SK-N-SH treated with all-trans-retinoic acid at 6 μM for 48 hours (cell line): ENCODE measurements around the gene PHF2.

ENCODE experiments used
- ATAC-seq: fragments of 200-7000 bp; cut with Tn5 transposase; 3 replicates; pipeline ENCODE4 v1.9.1; 2020; ENCODE audit warnings: mild to moderate bottlenecking, moderate library complexity
- ARNTL ChIP-seq: fragments of 450-650 bp; formaldehyde crosslinking; IDR thresholded peaks from 2 replicates; pipeline ENCODE4 v1.5.0; 2020; ENCODE audit warnings: low read depth, mild to moderate bottlenecking, moderate library complexity, borderline replicate concordance
- BACH2 ChIP-seq: fragments of 250-450 bp; sonication (Bioruptor Pico); IDR thresholded peaks from 2 replicates; pipeline ENCODE4 v1.9.0; 2021; ENCODE audit warnings: mild to moderate bottlenecking, borderline replicate concordance
- CREB5 ChIP-seq: fragments of 250-450 bp; sonication (Bioruptor Pico); IDR thresholded peaks from 2 replicates; pipeline ENCODE4 v1.5.1; 2020; ENCODE audit warnings: low read depth, mild to moderate bottlenecking, moderate library complexity
- CSDC2 ChIP-seq: fragments of 250-450 bp; sonication (Bioruptor Pico); IDR thresholded peaks from 2 replicates; pipeline ENCODE4 v1.5.0; 2020; ENCODE audit warnings: mild to moderate bottlenecking, moderate library complexity
- CSRNP3 ChIP-seq: fragments of 250-450 bp; sonication (Bioruptor Pico); IDR thresholded peaks from 2 replicates; pipeline ENCODE4 v1.5.1; 2021; ENCODE audit warnings: mild to moderate bottlenecking, moderate library complexity
- ESRRG ChIP-seq: fragments of 250-450 bp; sonication (Bioruptor Pico); IDR thresholded peaks from 2 replicates; pipeline ENCODE4 v1.6.1; 2021; ENCODE audit warnings: mild to moderate bottlenecking
- ISL1 ChIP-seq: fragments of 250-450 bp; sonication (Bioruptor Pico); IDR thresholded peaks from 2 replicates; pipeline ENCODE4 v2.1.2; 2022; ENCODE audit warnings: mild to moderate bottlenecking, moderate library complexity
- OSR1 ChIP-seq: fragments of 250-450 bp; sonication (Bioruptor Pico); IDR thresholded peaks from 2 replicates; pipeline ENCODE4 v1.8.0; 2022; ENCODE audit warnings: moderate library complexity, mild to moderate bottlenecking, inconsistent platforms
- PATZ1 ChIP-seq: fragments of 250-450 bp; sonication (Bioruptor Pico); IDR thresholded peaks from 2 replicates; pipeline ENCODE4 v1.8.0; 2020; ENCODE audit warnings: mild to moderate bottlenecking, moderate library complexity, borderline replicate concordance
- POU6F1 ChIP-seq: fragments of 250-450 bp; sonication (Bioruptor Pico); IDR thresholded peaks from 2 replicates; pipeline ENCODE4 v1.8.0; 2021; ENCODE audit warnings: low read depth, mild to moderate bottlenecking, moderate library complexity, borderline replicate concordance
- PPARA ChIP-seq: fragments of 250-450 bp; sonication (Bioruptor Pico); IDR thresholded peaks from 2 replicates; pipeline ENCODE4 v1.5.0; 2020; ENCODE audit warnings: mild to moderate bottlenecking, borderline replicate concordance
- RARB ChIP-seq: fragments of 250-450 bp; sonication (Bioruptor Pico); IDR thresholded peaks from 2 replicates; pipeline ENCODE4 v1.8.0; 2021; ENCODE audit warnings: mild to moderate bottlenecking, moderate library complexity
- SNAI2 ChIP-seq: fragments of 250-450 bp; sonication (Bioruptor Pico); IDR thresholded peaks from 2 replicates; pipeline ENCODE4 v1.5.0; 2020; ENCODE audit warnings: mild to moderate bottlenecking, moderate library complexity
- TCF4 ChIP-seq: fragments of 250-450 bp; sonication (Bioruptor Pico); IDR thresholded peaks from 2 replicates; pipeline ENCODE4 v1.8.0; 2021; ENCODE audit warnings: mild to moderate bottlenecking, moderate library complexity, borderline replicate concordance
- TOX ChIP-seq: fragments of 250-450 bp; sonication (Bioruptor Pico); IDR thresholded peaks from 2 replicates; pipeline ENCODE4 v1.8.0; 2021; ENCODE audit warnings: mild to moderate bottlenecking, moderate library complexity, borderline replicate concordance
- TSHZ2 ChIP-seq: fragments of 250-450 bp; sonication (Bioruptor Pico); IDR thresholded peaks from 2 replicates; pipeline ENCODE4 v1.5.0; 2020; ENCODE audit warnings: mild to moderate bottlenecking, moderate library complexity
- ZC3H10 ChIP-seq: fragments of 250-450 bp; sonication (Bioruptor Pico); IDR thresholded peaks from 2 replicates; pipeline ENCODE4 v1.5.1; 2021; ENCODE audit warnings: mild to moderate bottlenecking, moderate library complexity
- ZFP3 ChIP-seq: fragments of 250-450 bp; sonication (Bioruptor Pico); IDR thresholded peaks from 2 replicates; pipeline ENCODE4 v1.5.0; 2020; ENCODE audit warnings: mild to moderate bottlenecking, moderate library complexity
- ZFP30 ChIP-seq: fragments of 450-650 bp; formaldehyde crosslinking; IDR thresholded peaks from 2 replicates; pipeline ENCODE4 v1.5.0; 2022; ENCODE audit warnings: mild to moderate bottlenecking, moderate library complexity
- ZNF8 ChIP-seq: fragments of 450-650 bp; formaldehyde crosslinking; IDR thresholded peaks from 2 replicates; pipeline ENCODE4 v1.5.0; 2020; ENCODE audit warnings: mild to moderate bottlenecking, moderate library complexity

PHF2 gene

GRCh38 chr9:93677641-93678136 lies 101.3 kb downstream of the PHF2 start:
- TF ChIP-seq ZNF8 (CRISPR knock-in tag) (no peak), PATZ1 (CRISPR knock-in tag) (no peak), ESRRG (no peak), ARNTL (no peak), CREB5 (CRISPR knock-in tag) (no peak), BACH2 (no peak), TCF4 (CRISPR knock-in tag) (no peak), CSRNP3 (CRISPR knock-in tag) (no peak)
- no peak for ATAC-seq

GRCh38 chr9:93678199-93679019 lies 102.0 kb downstream of the PHF2 start:
- ATAC-seq: no peak
- TF ChIP-seq ISL1 (CRISPR knock-in tag) (no peak), PPARA (CRISPR knock-in tag) (no peak), BACH2 (no peak), TSHZ2 (no peak), ZNF8 (CRISPR knock-in tag) (no peak), ZC3H10 (CRISPR knock-in tag) (no peak), ZFP30 (CRISPR knock-in tag) (no peak), TOX (CRISPR knock-in tag) (no peak), ARNTL (no peak)

- no peak for ATAC-seq
- no peak for TF ChIP-seq RARB
- TF ChIP-seq TCF4 (CRISPR knock-in tag): no peak
- no peak for TF ChIP-seq OSR1 (CRISPR knock-in tag)
- TF ChIP-seq ESRRG: no peak
- no peak for TF ChIP-seq ZFP30 (CRISPR knock-in tag)
- TF ChIP-seq CREB5 (CRISPR knock-in tag): no peak
- TF ChIP-seq SNAI2: no peak
- no peak for TF ChIP-seq CSDC2
- TF ChIP-seq ZC3H10 (CRISPR knock-in tag): no peak
- no peak for TF ChIP-seq TSHZ2
- no peak for TF ChIP-seq ISL1 (CRISPR knock-in tag)
- no peak for TF ChIP-seq ARNTL
- no peak for TF ChIP-seq PPARA (CRISPR knock-in tag)
- no peak for TF ChIP-seq POU6F1 (CRISPR knock-in tag)
- TF ChIP-seq ZFP3 (CRISPR knock-in tag): no peak
Measured at GRCh38 chr9:93679536-93680442, 103.4 kb downstream of the PHF2 start.
